HG03439 (cell line): ENCODE results near the gene CYP27A1.

ENCODE experiments used
- ATAC-seq: cut with Tn5 transposase; IDR thresholded peaks from one replicate; pipeline ENCODE4 v1.9.1; 2021; ENCODE audit warnings: mild to moderate bottlenecking, moderate library complexity; ENCODE audit not compliant: unreplicated experiment

CYP27A1 gene

DNA sequence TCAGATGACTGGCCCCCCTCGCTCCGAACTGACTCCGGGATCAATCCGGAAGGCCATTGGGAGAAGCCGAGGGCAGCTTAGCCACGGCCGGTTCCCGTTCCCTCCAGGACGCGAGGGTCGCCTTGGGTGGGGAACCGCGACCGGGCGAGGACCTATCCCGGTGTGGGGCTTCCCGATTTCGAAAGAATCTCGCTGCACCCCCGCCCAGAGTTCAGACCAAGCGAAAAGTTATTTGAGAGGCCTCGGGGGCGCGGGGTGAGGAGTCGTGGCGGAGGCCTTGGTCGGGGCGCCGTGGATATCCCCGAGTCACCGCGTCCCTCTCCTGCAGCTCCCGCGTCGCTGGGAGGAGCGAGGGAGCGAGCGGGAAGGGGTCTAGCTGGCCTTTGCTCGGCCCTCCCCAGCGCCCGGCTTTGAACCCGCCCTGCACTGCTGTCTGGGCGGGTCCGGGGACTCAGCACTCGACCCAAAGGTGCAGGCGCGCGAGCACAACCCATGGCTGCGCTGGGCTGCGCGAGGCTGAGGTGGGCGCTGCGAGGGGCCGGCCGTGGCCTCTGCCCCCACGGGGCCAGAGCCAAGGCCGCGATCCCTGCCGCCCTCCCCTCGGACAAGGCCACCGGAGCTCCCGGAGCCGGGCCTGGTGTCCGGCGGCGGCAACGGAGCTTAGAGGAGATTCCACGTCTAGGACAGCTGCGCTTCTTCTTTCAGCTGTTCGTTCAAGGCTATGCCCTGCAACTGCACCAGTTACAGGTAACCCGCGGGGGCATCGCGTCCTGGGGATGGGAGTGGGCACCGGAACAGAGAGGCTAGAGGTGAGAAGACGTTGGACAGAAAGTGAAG is at the start of gene CYP27A1:
Gene CYP27A1, plus strand, starts transcription at position 457 of the 837 bp plus-strand sequence. Its CDS starts 36 bp downstream, at position 493.
- ATAC-seq = no peak

GRCh38 chr2:218732761-218733158 is 49.2 kb upstream of the CYP27A1 start:
- no peak for ATAC-seq

DNA sequence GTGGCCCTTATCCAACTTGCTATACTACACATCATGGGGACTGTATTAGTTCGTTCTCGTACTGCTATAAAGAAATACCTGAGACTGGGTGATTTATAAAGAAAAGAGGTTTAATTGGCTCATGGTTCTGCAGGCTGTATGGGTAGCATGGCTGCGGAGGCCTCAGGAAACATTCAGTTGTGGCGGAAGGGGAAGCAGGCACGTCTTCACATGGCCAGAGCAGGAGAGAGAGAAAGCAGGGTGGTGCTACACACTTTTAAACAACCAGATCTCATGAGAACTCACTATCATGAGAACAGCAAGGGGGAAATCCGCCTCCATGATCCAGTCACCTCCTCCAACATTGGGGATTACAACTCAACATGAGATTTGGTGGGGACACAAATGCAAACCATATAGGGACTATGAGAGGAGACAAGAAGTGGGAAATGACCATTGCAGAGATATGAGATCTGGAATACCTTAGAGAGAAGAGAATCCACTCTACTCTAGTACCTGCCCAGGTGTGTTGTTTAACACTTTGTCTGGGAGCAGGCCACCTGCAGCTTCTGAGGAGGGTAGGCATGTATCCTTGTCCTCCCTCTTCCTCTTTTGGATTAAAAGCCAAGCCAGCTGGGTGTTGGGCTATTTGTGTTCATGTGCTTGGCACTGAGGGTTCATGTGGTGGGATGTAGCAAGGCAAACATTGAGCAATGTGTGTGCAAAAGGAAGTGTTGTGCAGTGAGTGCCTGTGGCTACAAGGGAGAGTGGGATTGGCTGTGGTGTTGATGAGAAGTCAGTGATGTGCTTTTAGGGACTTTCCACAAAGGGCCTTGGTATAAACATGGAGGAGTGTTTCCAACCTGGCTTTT is 48.6 kb upstream of the CYP27A1 start:
- ATAC-seq = no peak

DNA sequence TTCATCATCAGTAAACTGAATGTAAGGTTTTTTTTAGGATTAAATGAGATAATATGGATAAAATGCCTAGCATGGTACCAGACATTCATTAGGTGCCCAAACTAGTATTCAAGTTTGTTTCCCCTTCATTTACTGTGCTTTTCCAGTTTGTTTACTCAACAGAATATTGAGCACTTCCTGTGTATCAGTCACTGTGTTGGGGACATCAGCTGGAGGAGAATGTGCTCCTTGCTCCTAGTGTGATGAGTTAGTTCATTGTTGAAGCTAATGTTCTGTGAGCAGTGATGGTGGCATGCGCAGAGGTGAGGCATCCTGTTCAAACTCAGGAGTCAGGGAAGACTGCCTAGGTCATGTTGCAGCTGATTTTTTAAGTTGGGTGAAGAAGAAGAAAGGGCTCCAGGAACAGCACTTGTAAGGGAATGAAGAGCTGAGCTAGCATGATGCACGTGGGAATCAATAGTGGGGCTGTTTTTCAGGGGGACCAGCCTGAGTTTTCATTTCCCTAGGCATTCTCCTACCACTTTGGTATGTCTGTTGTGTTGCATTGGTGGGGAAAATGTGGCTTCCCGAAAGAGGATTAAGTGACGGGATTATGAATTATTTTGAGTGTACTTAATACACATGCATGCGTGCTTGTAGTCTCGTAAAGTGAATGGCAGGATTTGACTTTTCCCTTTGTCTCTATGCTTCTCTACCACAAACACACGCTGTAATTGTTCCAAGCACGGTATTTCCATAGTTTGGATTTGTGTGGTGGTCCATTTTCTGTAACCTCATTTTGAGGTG is 47.6 kb upstream of the CYP27A1 start:
- ATAC-seq = no peak

DNA sequence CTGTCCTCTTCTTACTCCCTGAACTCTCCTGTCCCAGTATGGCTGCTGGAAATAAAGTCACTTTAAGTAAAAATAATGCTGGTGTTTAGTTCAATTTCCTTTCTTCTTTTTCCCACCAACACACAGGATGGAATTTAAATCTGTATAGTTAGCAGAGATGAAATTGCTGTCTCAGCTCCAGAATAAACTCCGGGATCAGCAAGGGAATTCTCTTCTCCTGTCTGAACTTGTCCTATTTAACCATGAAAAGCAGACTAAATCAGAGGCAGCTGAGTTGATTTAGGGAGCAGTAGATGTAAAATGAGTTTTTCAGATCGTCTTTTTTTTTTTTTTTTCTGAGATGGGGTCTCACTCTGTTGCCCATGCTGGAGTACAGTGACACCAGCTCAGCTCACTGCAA is 45.4 kb upstream of the CYP27A1 start:
- no peak for ATAC-seq

GRCh38 chr2:218743068-218743467 is 38.9 kb upstream of the CYP27A1 start:
- ATAC-seq = no peak

DNA sequence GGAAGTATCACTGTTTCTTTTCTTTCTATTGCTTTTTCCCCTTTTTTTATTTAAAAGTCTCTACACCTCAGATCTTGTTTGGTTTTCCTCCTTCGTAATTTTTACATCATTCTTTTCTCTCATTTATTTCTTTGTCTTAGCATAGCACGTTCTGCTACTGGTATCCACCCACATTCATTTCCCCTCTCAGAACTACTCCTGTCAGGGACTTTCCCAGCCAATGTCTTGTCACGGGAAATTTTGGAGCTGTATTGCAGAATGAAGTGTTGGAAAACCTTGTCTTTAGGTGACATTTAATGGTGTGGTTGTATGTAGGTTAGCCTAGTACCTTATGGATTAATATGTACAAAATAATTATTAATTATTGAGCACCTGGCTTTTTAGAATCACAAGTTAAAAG is 37.3 kb upstream of the CYP27A1 start:
- ATAC-seq = no peak

- no peak for ATAC-seq
Observed at GRCh38 chr2:218745160-218745558, 36.8 kb upstream of the CYP27A1 start.

DNA sequence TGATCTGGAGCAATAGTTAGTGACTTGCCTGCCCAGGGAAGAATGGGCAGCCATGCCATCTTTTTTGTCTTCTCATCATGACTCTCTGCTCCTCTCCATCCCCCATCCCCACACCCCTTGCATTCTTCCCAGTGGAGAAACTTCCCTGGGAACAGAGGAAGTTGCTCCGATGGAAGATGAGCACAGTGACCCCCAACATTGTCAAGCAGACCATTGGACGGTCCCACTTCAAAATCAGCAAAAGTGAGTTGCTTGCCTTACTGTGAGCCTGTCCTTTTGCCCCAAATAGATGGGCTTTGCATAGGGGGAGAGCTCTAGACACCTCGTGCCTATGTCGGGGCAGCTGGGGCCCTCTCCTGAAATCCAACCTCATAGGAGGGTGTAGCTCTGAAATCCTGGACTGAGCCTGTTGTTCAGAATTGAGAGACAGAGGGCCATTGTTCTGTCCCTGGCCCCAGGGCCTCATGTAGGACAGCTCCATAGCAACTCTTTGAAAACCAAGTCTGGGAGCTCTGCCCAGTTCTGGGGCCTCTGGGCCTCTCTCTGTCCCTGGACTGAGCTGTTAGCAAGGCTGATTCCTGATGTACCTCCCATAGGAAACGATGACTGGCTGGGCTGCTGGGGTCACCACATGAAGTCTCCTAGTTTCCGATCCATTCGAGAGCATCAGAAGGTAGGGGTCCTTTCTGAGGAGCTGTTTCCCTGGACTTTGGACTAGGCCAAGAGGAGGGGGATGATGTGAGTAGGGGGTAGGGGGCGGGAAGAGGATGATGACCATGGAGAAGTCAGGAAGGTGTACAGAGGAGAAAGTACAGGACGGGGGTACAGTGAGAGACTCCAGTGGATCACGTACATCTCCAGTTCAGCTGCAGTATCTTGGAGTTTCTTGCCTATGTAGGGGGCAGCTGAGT is 36.1 kb upstream of the CYP27A1 start:
- ATAC-seq = no peak

DNA sequence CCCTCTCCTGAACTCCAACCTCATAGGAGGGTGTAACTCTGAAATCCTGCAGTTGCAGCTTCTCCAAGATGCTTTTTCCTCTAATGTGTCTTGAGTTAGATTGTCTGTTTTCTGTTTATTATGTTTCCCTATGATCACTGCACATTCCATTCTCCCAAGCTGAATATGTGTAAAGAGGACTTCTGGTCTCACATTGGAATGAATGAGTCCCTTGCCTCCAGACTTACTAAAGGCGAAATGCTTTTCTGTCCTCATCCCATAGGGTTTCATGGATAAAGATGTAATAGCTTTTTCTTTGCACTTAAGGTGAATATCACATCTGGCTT is 35.5 kb upstream of the CYP27A1 start:
- no peak for ATAC-seq

DNA sequence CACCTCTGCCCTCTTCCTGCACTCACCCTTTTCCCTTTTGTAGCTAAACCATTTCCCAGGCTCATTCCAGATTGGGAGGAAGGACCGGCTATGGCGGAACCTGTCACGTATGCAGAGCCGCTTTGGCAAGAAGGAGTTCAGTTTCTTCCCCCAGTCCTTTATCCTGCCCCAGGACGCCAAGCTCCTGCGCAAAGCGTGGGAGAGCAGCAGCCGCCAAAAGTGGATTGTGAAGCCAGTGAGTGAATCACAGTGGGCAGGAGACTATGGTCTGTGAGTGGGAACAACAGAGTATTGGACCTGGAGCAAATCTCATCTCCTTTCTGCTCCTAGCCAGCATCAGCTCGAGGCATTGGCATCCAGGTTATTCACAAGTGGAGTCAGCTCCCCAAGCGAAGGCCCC is 35.0 kb upstream of the CYP27A1 start:
- no peak for ATAC-seq

GRCh38 chr2:218748741-218749441 is 33.1 kb upstream of the CYP27A1 start:
- ATAC-seq = no peak

- ATAC-seq = no peak
Observed at GRCh38 chr2:218754201-218754600, 27.7 kb upstream of the CYP27A1 start.

DNA sequence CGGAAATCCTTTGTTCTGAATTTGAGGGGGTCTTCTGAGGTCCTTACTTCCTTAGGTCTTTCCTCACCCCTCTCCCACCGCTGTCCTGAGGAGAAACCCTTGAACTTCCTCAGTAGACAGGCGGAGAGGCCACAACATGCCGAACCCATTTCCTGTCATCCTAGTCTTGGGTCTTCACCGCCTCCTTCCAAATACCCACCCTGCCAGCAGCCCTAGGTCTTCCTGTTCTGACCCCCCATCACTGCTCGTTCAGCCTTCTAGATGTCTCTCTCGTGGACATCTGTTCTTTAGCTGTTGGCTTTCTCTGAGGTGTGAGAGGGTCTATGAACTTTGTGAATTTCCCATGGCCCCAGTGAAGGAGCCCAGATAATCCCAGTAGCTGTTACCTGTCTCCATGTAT is 27.2 kb upstream of the CYP27A1 start:
- no peak for ATAC-seq

DNA sequence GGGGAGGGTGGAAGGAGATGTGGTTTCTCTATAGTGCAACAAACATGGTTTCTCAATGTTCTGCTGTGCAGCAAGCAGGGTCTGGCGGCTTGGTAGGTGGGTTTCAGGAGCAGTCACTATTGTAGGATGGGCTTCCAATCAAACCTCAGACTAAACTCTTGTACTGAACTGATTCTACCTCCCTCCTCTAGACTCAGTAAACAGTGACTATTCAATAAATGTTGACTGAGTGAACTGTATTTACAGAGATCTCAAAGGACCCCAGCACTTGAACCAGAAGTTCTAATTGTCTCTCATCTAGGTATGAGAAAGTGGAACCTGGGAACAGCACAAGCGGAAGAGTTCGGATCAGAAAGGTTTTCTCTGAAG is 26.8 kb upstream of the CYP27A1 start:
- ATAC-seq = no peak

DNA sequence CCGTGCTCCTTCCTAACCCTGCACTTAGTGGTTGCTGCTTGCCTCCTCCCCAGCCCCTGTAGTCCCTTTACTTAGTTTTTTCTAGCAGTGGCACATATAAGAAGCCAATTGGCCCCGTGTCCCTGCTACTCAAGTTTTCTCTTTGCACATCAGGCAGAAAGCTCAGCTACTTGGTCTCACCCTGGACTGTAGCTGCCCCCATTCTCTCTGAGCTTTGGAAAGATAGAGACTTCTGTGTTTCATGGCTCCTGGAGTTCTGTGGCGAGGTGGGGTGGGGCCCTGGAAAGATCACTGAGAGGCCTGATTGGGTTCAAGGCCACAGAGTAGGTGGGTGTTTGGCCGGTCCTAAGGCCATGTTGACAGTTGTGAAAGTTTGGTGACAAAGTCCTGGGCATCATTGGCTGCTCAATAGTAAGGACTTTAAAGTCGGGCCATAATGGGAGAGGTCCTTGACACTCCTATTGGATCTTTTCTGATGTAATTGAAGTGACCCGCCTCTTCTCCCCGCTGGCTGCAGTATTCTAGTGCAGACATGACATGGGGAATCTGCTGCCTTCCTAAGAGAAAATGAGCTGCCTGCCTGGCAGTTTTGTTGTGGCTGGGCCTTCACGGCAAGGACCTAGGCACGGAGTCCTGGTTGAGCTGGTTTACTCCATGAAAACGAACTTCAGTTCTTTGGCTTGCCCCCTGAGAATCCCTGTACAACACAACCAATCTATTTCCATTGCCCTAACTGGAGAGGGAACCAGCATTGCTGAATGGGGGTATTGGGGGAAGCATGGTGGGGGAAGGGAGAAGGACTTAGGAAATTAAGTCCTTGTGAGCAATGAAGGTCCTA is 26.2 kb upstream of the CYP27A1 start:
- ATAC-seq = no peak

DNA sequence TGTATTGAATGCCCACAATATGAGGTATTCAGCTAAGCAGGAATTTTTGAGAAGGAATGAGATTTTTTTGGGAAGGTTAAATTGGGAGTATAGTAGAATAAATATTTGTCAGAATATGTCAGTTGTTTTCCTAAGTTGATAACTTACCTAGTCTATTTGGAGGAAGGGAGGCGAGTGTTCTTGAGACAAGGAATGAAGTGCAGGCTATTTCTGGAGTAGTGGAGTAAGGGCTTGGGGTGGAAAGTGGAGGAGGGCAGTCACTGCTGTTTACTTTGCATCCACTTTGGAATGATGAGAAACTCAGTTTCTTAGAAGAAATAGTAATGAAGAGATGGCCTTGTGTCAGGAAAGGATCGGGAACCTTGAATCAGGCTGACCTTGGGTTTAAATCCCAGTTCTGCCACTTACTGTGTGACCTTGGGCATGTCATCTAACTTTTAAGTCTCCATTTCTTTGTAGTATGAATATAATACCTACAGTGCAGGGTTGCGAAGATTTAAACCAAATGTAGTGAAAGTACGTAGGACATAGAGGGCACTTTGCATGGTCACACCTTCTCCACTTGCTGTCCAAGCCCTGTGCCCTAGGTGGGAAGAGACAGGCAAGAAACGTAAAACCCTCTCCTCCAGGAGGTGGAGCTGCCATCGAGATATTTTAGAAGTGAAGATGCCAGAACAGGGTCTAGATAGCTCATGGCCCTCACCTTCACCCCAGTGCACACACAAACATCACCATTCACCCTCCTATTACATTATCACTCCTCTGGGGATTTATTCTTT is 25.2 kb upstream of the CYP27A1 start:
- ATAC-seq = no peak

DNA sequence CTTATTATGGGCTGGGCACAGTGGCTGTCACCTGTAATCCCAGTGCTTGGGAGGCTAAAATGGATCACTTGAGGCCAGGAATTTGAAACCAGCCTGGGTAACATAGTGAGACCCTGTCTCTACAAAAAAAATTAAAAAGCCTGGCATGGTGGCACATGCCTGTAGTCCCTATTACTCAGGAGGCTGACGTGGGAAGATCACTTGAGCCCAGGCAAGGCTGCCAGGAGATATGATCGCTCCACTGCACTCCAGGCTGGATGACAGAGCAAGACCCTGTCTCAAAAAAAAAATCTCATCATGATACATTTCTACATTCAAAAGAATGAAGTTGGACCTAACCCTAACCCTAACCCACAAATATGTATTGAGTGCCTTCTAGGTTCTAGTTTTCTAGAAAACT is 20.2 kb upstream of the CYP27A1 start:
- ATAC-seq = no peak
